Measurements from ENCODE around the gene SORT1.
A peak's percentile ranks its signal among the peaks of the same experiment; 100 is the strongest.

The SORT1 gene

GRCh38 chr1:109277434-109278204 lies 120.1 kb downstream of the SORT1 start:
- peak in 53 of 58 donors; percentile 27 to 86 (median 66) for DNase-seq

- DNase-seq, result no peak
Measured at GRCh38 chr1:109275706-109276345, 121.9 kb downstream of the SORT1 start.

GRCh38 chr1:109274533-109275476 lies 122.9 kb downstream of the SORT1 start:
- peak in 3 of 58 donors; percentile 17 to 78 (median 51) for DNase-seq

GRCh38 chr1:109273570-109274288 lies 124.0 kb downstream of the SORT1 start:
- DNase-seq, result no peak

GRCh38 chr1:109272831-109273547 lies 124.7 kb downstream of the SORT1 start:
- no peak for DNase-seq

GRCh38 chr1:109272021-109272799 lies 125.5 kb downstream of the SORT1 start:
- DNase-seq, result no peak

GRCh38 chr1:109271458-109271857 lies 126.3 kb downstream of the SORT1 start:
- DNase-seq, result no peak

GRCh38 chr1:109270623-109271317 lies 126.9 kb downstream of the SORT1 start:
- no peak for DNase-seq

- no peak for DNase-seq
Measured at GRCh38 chr1:109269981-109270622, 127.6 kb downstream of the SORT1 start.

- no peak for DNase-seq
Measured at GRCh38 chr1:109269212-109269980, 128.3 kb downstream of the SORT1 start.

- DNase-seq, result peak in 5 of 58 donors; percentile 24 to 56 (median 46)
Measured at GRCh38 chr1:109268431-109269211, 129.1 kb downstream of the SORT1 start.

GRCh38 chr1:109267743-109268300 lies 129.9 kb downstream of the SORT1 start:
- no peak for DNase-seq

- peak in 5 of 58 donors; percentile 24 to 53 (median 38) for DNase-seq
Measured at GRCh38 chr1:109266965-109267364, 130.8 kb downstream of the SORT1 start.

- no peak for DNase-seq
Measured at GRCh38 chr1:109265741-109266330, 131.9 kb downstream of the SORT1 start.

GRCh38 chr1:109265016-109265415 lies 132.7 kb downstream of the SORT1 start:
- no peak for DNase-seq

GRCh38 chr1:109264379-109264755 lies 133.4 kb downstream of the SORT1 start:
- no peak for DNase-seq
